ENCODE measurements around the gene ENOX2.

DNA sequence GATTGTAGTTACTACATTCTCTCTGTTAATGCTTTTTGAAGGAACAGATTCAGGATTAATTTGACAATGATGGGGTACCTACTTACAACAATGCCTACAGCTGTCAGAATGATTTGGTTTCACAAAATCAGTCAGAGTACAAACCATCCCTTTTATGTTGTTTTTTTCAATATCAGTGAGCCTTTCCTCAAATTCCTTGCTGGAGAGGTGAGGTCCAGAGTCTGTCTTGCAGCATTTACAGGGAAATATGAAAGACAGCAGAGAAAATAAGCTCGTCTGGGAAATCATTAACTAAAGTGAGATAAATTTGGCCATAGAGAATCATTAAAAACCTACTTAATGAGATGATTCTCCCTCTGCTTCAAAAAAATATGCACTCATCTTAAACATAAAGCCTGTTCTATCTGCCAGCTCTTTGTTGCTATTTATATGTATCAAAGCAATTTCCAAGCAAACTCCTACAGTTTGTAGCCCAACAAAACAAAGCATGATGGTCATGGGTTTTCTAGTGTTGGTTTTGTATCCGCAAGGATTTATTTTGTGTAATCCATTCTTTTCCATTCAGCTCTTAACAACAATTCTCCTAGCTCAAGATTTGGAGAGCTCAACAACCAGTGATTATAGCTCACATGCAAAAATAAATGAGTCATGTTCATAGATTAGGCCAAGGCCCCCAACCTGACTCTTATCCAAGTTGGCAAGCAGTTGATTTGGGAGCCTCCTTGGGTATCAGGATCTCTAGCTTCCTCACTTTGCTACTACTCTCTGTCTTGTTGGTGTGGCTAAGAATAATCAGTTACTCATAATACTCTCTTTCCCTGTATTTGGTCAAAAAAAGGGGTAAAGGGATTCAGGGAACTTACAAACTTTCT, 222.6 kb downstream of the ENOX2 start:
- TF ChIP-seq, protein P1, sequence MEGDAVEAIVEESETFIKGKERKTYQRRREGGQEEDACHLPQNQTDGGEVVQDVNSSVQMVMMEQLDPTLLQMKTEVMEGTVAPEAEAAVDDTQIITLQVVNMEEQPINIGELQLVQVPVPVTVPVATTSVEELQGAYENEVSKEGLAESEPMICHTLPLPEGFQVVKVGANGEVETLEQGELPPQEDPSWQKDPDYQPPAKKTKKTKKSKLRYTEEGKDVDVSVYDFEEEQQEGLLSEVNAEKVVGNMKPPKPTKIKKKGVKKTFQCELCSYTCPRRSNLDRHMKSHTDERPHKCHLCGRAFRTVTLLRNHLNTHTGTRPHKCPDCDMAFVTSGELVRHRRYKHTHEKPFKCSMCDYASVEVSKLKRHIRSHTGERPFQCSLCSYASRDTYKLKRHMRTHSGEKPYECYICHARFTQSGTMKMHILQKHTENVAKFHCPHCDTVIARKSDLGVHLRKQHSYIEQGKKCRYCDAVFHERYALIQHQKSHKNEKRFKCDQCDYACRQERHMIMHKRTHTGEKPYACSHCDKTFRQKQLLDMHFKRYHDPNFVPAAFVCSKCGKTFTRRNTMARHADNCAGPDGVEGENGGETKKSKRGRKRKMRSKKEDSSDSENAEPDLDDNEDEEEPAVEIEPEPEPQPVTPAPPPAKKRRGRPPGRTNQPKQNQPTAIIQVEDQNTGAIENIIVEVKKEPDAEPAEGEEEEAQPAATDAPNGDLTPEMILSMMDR (IDR thresholded peaks at IDR 0.05): no peak
- TF ChIP-seq POLR2AphosphoS5 (IDR thresholded peaks at IDR 0.05): no peak
